ENCODE results near the gene IYD.

DNA sequence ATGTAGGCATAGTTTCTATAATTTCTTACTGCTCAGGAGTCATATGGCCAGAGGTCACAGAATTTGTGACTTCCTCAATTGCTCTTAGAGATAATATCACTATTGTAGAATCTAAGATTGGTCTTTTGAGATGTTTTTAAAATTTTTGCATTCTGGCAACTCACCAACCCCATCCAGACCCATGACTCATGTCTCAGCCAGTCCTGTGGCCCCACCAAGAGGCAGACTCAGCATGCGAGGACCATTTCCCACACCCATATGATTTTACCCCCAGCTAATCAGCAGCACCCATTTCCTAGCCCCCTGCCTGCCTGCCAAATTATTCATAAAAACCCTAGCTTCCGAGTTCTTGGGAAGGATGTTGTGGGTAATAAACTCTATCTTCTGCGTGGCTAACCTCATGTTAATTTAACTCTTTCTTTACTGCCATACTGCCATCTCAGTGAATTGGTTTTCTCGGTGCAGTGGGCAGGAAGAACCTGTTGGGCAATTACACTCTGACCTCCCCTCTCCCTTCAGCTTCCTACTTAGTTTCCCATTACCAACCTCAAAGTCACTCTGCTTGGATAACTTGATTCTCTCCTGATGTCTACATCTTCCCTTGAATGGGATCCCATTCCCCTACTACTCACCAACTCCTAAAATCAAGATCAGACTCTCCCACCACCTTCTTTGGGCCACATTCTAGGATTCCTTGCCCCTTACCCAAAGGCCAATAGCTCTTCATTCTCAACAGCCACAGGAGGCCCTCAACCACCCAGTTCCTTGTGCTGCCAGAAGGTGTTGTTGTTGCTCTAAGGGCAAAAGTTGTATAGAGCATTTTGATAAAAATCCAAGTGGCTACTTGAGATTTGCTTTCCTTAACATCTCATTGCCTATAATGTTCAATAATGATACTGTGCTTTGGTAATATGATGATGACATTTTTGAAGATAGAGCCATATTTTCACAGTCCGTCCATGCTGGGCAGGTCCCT, 16.2 kb upstream of the IYD start:
- no peak for TF ChIP-seq POLR2A (IDR thresholded peaks at IDR 0.05; ENCODE audit: low read length)
- no peak for TF ChIP-seq GATA1 (IDR thresholded peaks at IDR 0.05; ENCODE audit: low read depth, low read length)

All from erythroblast (primary cell).